GM23338 (cell line): ENCODE results near the gene ETFA.

ENCODE experiments used
- EZH2phosphoT487 ChIP-seq: fragments of 200-600 bp; sonication (generic); IDR thresholded peaks from one replicate; pipeline ENCODE4 v1.8.1; 2018; ENCODE audit warnings: antibody characterized with exemption; ENCODE audit not compliant: unreplicated experiment
- TF ChIP-seq, protein P1 (sequence below), 2 experiments: fragments of 200-600 bp in 1 of 2; sonication (generic) in 1 of 2; conservative IDR thresholded peaks; 2 replicates each; pipeline versions ENCODE4 v1.5.1 to v1.6.1; 2016 to 2017; ENCODE audit warnings: antibody characterized with exemption in 2 of 2, low read depth in 2 of 2, mild to moderate bottlenecking in 2 of 2, moderate library complexity in 1 of 2
- TF ChIP-seq, protein P2 (sequence below): IDR thresholded peaks from one replicate; pipeline ENCODE4 v1.6.1; 2018; ENCODE audit warnings: antibody characterized with exemption; ENCODE audit not compliant: unreplicated experiment

DNA sequence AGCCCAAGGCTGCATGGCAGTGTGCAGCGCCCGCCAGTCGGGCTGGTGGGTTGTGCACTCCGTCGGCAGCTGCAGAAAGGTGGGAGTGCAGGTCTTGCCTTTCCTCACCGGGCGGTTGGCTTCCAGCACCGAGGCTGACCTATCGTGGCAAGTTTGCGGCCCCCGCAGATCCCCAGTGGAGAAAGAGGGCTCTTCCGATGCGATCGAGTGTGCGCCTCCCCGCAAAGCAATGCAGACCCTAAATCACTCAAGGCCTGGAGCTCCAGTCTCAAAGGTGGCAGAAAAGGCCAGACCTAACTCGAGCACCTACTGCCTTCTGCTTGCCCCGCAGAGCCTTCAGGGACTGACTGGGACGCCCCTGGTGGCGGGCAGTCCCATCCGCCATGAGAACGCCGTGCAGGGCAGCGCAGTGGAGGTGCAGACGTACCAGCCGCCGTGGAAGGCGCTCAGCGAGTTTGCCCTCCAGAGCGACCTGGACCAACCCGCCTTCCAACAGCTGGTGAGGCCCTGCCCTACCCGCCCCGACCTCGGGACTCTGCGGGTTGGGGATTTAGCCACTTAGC lies 29.6 kb upstream of the ETFA start:
- TF ChIP-seq, protein P1, sequence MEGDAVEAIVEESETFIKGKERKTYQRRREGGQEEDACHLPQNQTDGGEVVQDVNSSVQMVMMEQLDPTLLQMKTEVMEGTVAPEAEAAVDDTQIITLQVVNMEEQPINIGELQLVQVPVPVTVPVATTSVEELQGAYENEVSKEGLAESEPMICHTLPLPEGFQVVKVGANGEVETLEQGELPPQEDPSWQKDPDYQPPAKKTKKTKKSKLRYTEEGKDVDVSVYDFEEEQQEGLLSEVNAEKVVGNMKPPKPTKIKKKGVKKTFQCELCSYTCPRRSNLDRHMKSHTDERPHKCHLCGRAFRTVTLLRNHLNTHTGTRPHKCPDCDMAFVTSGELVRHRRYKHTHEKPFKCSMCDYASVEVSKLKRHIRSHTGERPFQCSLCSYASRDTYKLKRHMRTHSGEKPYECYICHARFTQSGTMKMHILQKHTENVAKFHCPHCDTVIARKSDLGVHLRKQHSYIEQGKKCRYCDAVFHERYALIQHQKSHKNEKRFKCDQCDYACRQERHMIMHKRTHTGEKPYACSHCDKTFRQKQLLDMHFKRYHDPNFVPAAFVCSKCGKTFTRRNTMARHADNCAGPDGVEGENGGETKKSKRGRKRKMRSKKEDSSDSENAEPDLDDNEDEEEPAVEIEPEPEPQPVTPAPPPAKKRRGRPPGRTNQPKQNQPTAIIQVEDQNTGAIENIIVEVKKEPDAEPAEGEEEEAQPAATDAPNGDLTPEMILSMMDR (conservative IDR thresholded peaks at IDR 0.05; ENCODE audit: low read depth in 2 of 2), result peak; percentile 27 to 30; a peak in 3 of 4 replicates
- TF ChIP-seq EZH2phosphoT487, result peak; percentile 45
- TF ChIP-seq, protein P2, sequence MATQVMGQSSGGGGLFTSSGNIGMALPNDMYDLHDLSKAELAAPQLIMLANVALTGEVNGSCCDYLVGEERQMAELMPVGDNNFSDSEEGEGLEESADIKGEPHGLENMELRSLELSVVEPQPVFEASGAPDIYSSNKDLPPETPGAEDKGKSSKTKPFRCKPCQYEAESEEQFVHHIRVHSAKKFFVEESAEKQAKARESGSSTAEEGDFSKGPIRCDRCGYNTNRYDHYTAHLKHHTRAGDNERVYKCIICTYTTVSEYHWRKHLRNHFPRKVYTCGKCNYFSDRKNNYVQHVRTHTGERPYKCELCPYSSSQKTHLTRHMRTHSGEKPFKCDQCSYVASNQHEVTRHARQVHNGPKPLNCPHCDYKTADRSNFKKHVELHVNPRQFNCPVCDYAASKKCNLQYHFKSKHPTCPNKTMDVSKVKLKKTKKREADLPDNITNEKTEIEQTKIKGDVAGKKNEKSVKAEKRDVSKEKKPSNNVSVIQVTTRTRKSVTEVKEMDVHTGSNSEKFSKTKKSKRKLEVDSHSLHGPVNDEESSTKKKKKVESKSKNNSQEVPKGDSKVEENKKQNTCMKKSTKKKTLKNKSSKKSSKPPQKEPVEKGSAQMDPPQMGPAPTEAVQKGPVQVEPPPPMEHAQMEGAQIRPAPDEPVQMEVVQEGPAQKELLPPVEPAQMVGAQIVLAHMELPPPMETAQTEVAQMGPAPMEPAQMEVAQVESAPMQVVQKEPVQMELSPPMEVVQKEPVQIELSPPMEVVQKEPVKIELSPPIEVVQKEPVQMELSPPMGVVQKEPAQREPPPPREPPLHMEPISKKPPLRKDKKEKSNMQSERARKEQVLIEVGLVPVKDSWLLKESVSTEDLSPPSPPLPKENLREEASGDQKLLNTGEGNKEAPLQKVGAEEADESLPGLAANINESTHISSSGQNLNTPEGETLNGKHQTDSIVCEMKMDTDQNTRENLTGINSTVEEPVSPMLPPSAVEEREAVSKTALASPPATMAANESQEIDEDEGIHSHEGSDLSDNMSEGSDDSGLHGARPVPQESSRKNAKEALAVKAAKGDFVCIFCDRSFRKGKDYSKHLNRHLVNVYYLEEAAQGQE, result no peak
